ENCODE results near the gene MAD1L1.

DNA sequence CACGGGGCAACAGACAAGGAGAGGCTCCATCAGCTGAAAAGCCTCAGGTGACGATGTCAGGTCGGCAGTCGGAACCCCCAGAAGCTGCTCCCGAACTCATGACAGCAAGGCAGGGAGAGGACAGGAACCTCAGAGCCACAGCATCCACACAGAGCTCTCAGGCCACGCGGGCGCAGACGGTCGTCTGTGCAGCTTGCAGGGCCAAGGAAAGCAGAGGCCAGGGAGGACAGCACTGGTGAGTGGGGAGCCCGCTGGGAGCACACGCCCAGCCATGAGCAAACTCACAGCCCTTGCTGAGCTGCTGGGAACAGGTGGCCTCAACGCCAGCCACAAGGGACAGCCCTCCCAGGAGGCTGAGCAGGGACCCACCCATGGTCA is 138.9 kb downstream of the MAD1L1 start:
- TF ChIP-seq, protein P1, sequence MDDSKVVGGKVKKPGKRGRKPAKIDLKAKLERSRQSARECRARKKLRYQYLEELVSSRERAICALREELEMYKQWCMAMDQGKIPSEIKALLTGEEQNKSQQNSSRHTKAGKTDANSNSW (CRISPR knock-in tag; IDR thresholded peaks at IDR 0.05; ENCODE audit: borderline replicate concordance), result no peak
- TF ChIP-seq, protein P2, sequence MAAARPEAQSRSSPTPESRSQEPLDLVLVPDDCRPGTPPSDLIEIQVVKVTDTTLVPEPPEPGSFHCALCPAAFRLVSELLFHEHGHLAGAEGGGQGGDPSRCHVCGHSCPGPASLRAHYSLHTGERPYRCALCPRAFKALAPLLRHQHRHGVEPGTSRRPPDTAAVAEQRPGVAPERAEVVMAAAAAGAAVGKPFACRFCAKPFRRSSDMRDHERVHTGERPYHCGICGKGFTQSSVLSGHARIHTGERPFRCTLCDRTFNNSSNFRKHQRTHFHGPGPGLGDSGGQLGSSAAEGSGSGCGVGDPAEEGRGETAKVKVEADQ (CRISPR knock-in tag; IDR thresholded peaks at IDR 0.05; ENCODE audit: borderline replicate concordance), result no peak
- TF ChIP-seq JUNB (CRISPR knock-in tag; IDR thresholded peaks at IDR 0.05; ENCODE audit: borderline replicate concordance) (no peak), EP300 (IDR thresholded peaks at IDR 0.05; ENCODE audit: low read depth in 2 of 2, low read length in 2 of 2) (no peak), EP300 (CRISPR knock-in tag; IDR thresholded peaks at IDR 0.05; ENCODE audit: borderline replicate concordance) (no peak), SOX13 (IDR thresholded peaks at IDR 0.05) (no peak), SOX13 (CRISPR knock-in tag; conservative IDR thresholded peaks at IDR 0.05 in 1 of 2, IDR thresholded peaks at IDR 0.05 in 1 of 2) (no peak), NFIC (IDR thresholded peaks at IDR 0.05; ENCODE audit: low read length) (no peak), PHF20 (CRISPR knock-in tag; IDR thresholded peaks at IDR 0.05) (no peak), JUND (CRISPR knock-in tag; IDR thresholded peaks at IDR 0.05) (no peak), NFATC3 (CRISPR knock-in tag; IDR thresholded peaks at IDR 0.05) (no peak)
- TF ChIP-seq, protein P3, sequence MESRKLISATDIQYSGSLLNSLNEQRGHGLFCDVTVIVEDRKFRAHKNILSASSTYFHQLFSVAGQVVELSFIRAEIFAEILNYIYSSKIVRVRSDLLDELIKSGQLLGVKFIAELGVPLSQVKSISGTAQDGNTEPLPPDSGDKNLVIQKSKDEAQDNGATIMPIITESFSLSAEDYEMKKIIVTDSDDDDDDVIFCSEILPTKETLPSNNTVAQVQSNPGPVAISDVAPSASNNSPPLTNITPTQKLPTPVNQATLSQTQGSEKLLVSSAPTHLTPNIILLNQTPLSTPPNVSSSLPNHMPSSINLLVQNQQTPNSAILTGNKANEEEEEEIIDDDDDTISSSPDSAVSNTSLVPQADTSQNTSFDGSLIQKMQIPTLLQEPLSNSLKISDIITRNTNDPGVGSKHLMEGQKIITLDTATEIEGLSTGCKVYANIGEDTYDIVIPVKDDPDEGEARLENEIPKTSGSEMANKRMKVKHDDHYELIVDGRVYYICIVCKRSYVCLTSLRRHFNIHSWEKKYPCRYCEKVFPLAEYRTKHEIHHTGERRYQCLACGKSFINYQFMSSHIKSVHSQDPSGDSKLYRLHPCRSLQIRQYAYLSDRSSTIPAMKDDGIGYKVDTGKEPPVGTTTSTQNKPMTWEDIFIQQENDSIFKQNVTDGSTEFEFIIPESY (CRISPR knock-in tag; IDR thresholded peaks at IDR 0.05), result no peak
- TF ChIP-seq, protein P4, sequence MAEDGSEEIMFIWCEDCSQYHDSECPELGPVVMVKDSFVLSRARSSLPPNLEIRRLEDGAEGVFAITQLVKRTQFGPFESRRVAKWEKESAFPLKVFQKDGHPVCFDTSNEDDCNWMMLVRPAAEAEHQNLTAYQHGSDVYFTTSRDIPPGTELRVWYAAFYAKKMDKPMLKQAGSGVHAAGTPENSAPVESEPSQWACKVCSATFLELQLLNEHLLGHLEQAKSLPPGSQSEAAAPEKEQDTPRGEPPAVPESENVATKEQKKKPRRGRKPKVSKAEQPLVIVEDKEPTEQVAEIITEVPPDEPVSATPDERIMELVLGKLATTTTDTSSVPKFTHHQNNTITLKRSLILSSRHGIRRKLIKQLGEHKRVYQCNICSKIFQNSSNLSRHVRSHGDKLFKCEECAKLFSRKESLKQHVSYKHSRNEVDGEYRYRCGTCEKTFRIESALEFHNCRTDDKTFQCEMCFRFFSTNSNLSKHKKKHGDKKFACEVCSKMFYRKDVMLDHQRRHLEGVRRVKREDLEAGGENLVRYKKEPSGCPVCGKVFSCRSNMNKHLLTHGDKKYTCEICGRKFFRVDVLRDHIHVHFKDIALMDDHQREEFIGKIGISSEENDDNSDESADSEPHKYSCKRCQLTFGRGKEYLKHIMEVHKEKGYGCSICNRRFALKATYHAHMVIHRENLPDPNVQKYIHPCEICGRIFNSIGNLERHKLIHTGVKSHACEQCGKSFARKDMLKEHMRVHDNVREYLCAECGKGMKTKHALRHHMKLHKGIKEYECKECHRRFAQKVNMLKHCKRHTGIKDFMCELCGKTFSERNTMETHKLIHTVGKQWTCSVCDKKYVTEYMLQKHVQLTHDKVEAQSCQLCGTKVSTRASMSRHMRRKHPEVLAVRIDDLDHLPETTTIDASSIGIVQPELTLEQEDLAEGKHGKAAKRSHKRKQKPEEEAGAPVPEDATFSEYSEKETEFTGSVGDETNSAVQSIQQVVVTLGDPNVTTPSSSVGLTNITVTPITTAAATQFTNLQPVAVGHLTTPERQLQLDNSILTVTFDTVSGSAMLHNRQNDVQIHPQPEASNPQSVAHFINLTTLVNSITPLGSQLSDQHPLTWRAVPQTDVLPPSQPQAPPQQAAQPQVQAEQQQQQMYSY (CRISPR knock-in tag; IDR thresholded peaks at IDR 0.05), result no peak
- TF ChIP-seq, protein P5, sequence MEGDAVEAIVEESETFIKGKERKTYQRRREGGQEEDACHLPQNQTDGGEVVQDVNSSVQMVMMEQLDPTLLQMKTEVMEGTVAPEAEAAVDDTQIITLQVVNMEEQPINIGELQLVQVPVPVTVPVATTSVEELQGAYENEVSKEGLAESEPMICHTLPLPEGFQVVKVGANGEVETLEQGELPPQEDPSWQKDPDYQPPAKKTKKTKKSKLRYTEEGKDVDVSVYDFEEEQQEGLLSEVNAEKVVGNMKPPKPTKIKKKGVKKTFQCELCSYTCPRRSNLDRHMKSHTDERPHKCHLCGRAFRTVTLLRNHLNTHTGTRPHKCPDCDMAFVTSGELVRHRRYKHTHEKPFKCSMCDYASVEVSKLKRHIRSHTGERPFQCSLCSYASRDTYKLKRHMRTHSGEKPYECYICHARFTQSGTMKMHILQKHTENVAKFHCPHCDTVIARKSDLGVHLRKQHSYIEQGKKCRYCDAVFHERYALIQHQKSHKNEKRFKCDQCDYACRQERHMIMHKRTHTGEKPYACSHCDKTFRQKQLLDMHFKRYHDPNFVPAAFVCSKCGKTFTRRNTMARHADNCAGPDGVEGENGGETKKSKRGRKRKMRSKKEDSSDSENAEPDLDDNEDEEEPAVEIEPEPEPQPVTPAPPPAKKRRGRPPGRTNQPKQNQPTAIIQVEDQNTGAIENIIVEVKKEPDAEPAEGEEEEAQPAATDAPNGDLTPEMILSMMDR (CRISPR knock-in tag; IDR thresholded peaks at IDR 0.05), result no peak
- TF ChIP-seq, protein P6, sequence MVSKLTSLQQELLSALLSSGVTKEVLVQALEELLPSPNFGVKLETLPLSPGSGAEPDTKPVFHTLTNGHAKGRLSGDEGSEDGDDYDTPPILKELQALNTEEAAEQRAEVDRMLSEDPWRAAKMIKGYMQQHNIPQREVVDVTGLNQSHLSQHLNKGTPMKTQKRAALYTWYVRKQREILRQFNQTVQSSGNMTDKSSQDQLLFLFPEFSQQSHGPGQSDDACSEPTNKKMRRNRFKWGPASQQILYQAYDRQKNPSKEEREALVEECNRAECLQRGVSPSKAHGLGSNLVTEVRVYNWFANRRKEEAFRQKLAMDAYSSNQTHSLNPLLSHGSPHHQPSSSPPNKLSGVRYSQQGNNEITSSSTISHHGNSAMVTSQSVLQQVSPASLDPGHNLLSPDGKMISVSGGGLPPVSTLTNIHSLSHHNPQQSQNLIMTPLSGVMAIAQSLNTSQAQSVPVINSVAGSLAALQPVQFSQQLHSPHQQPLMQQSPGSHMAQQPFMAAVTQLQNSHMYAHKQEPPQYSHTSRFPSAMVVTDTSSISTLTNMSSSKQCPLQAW (CRISPR knock-in tag; IDR thresholded peaks at IDR 0.05), result no peak
- TF ChIP-seq, protein P7, sequence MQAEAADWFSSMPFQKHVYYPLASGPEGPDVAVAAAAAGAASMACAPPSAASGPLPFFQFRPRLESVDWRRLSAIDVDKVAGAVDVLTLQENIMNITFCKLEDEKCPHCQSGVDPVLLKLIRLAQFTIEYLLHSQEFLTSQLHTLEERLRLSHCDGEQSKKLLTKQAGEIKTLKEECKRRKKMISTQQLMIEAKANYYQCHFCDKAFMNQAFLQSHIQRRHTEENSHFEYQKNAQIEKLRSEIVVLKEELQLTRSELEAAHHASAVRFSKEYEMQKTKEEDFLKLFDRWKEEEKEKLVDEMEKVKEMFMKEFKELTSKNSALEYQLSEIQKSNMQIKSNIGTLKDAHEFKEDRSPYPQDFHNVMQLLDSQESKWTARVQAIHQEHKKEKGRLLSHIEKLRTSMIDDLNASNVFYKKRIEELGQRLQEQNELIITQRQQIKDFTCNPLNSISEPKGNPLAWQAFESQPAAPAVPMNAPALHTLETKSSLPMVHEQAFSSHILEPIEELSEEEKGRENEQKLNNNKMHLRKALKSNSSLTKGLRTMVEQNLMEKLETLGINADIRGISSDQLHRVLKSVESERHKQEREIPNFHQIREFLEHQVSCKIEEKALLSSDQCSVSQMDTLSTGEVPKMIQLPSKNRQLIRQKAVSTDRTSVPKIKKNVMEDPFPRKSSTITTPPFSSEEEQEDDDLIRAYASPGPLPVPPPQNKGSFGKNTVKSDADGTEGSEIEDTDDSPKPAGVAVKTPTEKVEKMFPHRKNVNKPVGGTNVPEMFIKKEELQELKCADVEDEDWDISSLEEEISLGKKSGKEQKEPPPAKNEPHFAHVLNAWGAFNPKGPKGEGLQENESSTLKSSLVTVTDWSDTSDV (CRISPR knock-in tag; IDR thresholded peaks at IDR 0.05), result no peak

Measured in HepG2 (cell line).